Measurements from ENCODE around the gene EFHB.
A peak's percentile ranks its signal among the peaks of the same experiment; 100 is the strongest.

Gene EFHB

GRCh38 chr3:19950316-19950715 lies 16.3 kb upstream of the EFHB start:
- Histone ChIP-seq H3K4me2 (ENCODE audit: low read length) (no peak overlapping the region), H3K27me3 (ENCODE audit: control insufficient read depth, low read length) (no peaks in the 10 kb centered on the region), H3K27ac (ENCODE audit: low read depth, low read length) (no peak overlapping the region), H3K79me2 (ENCODE audit: control insufficient read depth, low read length) (peaks cover 82% of the 10 kb centered on the region), H3F3A (ENCODE audit: control insufficient read depth, insufficient read depth) (no peaks in the 10 kb centered on the region), H4K20me1 (ENCODE audit: control insufficient read depth, insufficient read depth, low read depth, low read length) (peaks cover 8% of the 10 kb centered on the region; the same call in 1 of the 2 replicates), H3K4me3 (ENCODE audit: low read length) (no peak overlapping the region), H3K4me1 (ENCODE audit: control insufficient read depth, low read length) (peaks cover 24% of the 10 kb centered on the region), H3K36me3 (ENCODE audit: control insufficient read depth, low read length) (peaks cover 71% of the 10 kb centered on the region), H3K9me2 (replicated peaks; ENCODE audit: control insufficient read depth, low read length) (no peaks in the 10 kb centered on the region), H3K9me3 (ENCODE audit: control insufficient read depth, insufficient read depth, low read length) (no peaks in the 10 kb centered on the region)
- TF ChIP-seq EZH2phosphoT487 (IDR thresholded peaks at IDR 0.05; ENCODE audit: borderline replicate concordance, low read length) = no peak
- no peak for TF ChIP-seq CTCF (IDR thresholded peaks at IDR 0.05; ENCODE audit: low read depth, low read length, poor library complexity, severe bottlenecking)

GRCh38 chr3:19948226-19948591 lies 14.2 kb upstream of the EFHB start:
- H3F3A ChIP-seq (ENCODE audit: control insufficient read depth, insufficient read depth) = no peaks in the 10 kb centered on the region
- peaks cover 24% of the 10 kb centered on the region for H3K4me1 ChIP-seq (ENCODE audit: control insufficient read depth, low read length)
- no peak for TF ChIP-seq CTCF (IDR thresholded peaks at IDR 0.05; ENCODE audit: low read depth, low read length, poor library complexity, severe bottlenecking)
- no peak for TF ChIP-seq EZH2phosphoT487 (IDR thresholded peaks at IDR 0.05; ENCODE audit: borderline replicate concordance, low read length)
- peaks cover 8% of the 10 kb centered on the region; the same call in 1 of the 2 replicates for H4K20me1 ChIP-seq (ENCODE audit: control insufficient read depth, insufficient read depth, low read depth, low read length)
- no peaks in the 10 kb centered on the region for H3K9me2 ChIP-seq (replicated peaks; ENCODE audit: control insufficient read depth, low read length)
- no peaks in the 10 kb centered on the region for H3K27me3 ChIP-seq (ENCODE audit: control insufficient read depth, low read length)
- peak overlapping the region; percentile 77 for H3K27ac ChIP-seq (ENCODE audit: low read depth, low read length)
- H3K4me3 ChIP-seq (ENCODE audit: low read length) = peak overlapping the region; percentile 88
- H3K9me3 ChIP-seq (ENCODE audit: control insufficient read depth, insufficient read depth, low read length) = no peaks in the 10 kb centered on the region
- peak overlapping the region; percentile 84 for H3K4me2 ChIP-seq (ENCODE audit: low read length)
- H3K79me2 ChIP-seq (ENCODE audit: control insufficient read depth, low read length) = peaks cover 61% of the 10 kb centered on the region
- peaks cover 52% of the 10 kb centered on the region for H3K36me3 ChIP-seq (ENCODE audit: control insufficient read depth, low read length)

GRCh38 chr3:19947549-19948225 lies 13.7 kb upstream of the EFHB start:
- Histone ChIP-seq H3F3A (ENCODE audit: control insufficient read depth, insufficient read depth) (no peaks in the 10 kb centered on the region), H3K27ac (ENCODE audit: low read depth, low read length) (peak overlapping the region; percentile 77), H3K9me3 (ENCODE audit: control insufficient read depth, insufficient read depth, low read length) (no peaks in the 10 kb centered on the region), H3K9me2 (replicated peaks; ENCODE audit: control insufficient read depth, low read length) (no peaks in the 10 kb centered on the region), H3K36me3 (ENCODE audit: control insufficient read depth, low read length) (peaks cover 50% of the 10 kb centered on the region), H3K4me1 (ENCODE audit: control insufficient read depth, low read length) (peaks cover 24% of the 10 kb centered on the region), H4K20me1 (ENCODE audit: control insufficient read depth, insufficient read depth, low read depth, low read length) (peaks cover 8% of the 10 kb centered on the region; the same call in 1 of the 2 replicates), H3K4me2 (ENCODE audit: low read length) (peak overlapping the region; percentile 84), H3K79me2 (ENCODE audit: control insufficient read depth, low read length) (peaks cover 56% of the 10 kb centered on the region), H3K27me3 (ENCODE audit: control insufficient read depth, low read length) (no peaks in the 10 kb centered on the region), H3K4me3 (ENCODE audit: low read length) (peak overlapping the region; percentile 88)
- TF ChIP-seq EZH2phosphoT487 (IDR thresholded peaks at IDR 0.05; ENCODE audit: borderline replicate concordance, low read length) (no peak), CTCF (IDR thresholded peaks at IDR 0.05; ENCODE audit: low read depth, low read length, poor library complexity, severe bottlenecking) (no peak)
